Stimulated activated CD4-positive, alpha-beta T cell treated with anti-CD3 and anti-CD28 coated beads, Interleukin-1b, Interleukin-23, amount 100 ng/mL, for 48 hours (primary cell): ENCODE measurements around the gene STON1.
"Not testable (repeated sequence)": the region's sequence is repeated elsewhere in the genome, so short reads cannot be mapped to it uniquely, and the experiment has no call there.

Source experiments
- DNase-seq: peaks from one replicate; pipeline ENCODE4 v3.0.0-alpha.2; 2020

STON1 gene

GRCh38 chr2:48530033-48530811 lies at the start of gene STON1:
Gene STON1 (plus strand): TSS chr2:48530154. CDS start chr2:48580634, 50,480 bp downstream.
- peak; percentile 9 for DNase-seq

GRCh38 chr2:48480526-48480925 lies 49.4 kb upstream of the STON1 start:
- DNase-seq: no peak

- no peak for DNase-seq
Measured at GRCh38 chr2:48482313-48482712, 47.6 kb upstream of the STON1 start.

GRCh38 chr2:48482769-48483168 lies 47.2 kb upstream of the STON1 start:
- no peak for DNase-seq

- no peak for DNase-seq
Measured at GRCh38 chr2:48483506-48483905, 46.4 kb upstream of the STON1 start.

- DNase-seq: no peak
Measured at GRCh38 chr2:48483916-48484315, 46.0 kb upstream of the STON1 start.

GRCh38 chr2:48488545-48488944 lies 41.4 kb upstream of the STON1 start:
- DNase-seq: no peak

- DNase-seq: no peak
Measured at GRCh38 chr2:48496849-48497248, 33.1 kb upstream of the STON1 start.

GRCh38 chr2:48504647-48505327 lies 25.2 kb upstream of the STON1 start:
- no peak for DNase-seq

GRCh38 chr2:48507111-48507510 lies 22.8 kb upstream of the STON1 start:
- DNase-seq: no peak

GRCh38 chr2:48508461-48509124 lies 21.4 kb upstream of the STON1 start:
- no peak for DNase-seq

- no peak for DNase-seq
Measured at GRCh38 chr2:48510329-48510728, 19.6 kb upstream of the STON1 start.

- DNase-seq: no peak
Measured at GRCh38 chr2:48511849-48512470, 18.0 kb upstream of the STON1 start.

GRCh38 chr2:48512571-48512970 lies 17.4 kb upstream of the STON1 start:
- no peak for DNase-seq

GRCh38 chr2:48514348-48515003 lies 15.5 kb upstream of the STON1 start:
- no peak for DNase-seq

GRCh38 chr2:48515513-48515985 lies 14.4 kb upstream of the STON1 start:
- no peak for DNase-seq

GRCh38 chr2:48519593-48519992 lies 10.4 kb upstream of the STON1 start:
- DNase-seq: no peak

- not testable (repeated sequence) for DNase-seq
Measured at GRCh38 chr2:48524756-48525155, 5.2 kb upstream of the STON1 start.

GRCh38 chr2:48525269-48525943 lies 4.5 kb upstream of the STON1 start:
- no peak for DNase-seq

- DNase-seq: no peak
Measured at GRCh38 chr2:48527226-48527885, 2.6 kb upstream of the STON1 start.

GRCh38 chr2:48528431-48528830 lies 1.5 kb upstream of the STON1 start:
- no peak for DNase-seq

- DNase-seq: no peak
Measured at GRCh38 chr2:48529194-48529593, 760 bp upstream of the STON1 start.
